Measurements from ENCODE around the gene BAIAP3.

The BAIAP3 gene

DNA sequence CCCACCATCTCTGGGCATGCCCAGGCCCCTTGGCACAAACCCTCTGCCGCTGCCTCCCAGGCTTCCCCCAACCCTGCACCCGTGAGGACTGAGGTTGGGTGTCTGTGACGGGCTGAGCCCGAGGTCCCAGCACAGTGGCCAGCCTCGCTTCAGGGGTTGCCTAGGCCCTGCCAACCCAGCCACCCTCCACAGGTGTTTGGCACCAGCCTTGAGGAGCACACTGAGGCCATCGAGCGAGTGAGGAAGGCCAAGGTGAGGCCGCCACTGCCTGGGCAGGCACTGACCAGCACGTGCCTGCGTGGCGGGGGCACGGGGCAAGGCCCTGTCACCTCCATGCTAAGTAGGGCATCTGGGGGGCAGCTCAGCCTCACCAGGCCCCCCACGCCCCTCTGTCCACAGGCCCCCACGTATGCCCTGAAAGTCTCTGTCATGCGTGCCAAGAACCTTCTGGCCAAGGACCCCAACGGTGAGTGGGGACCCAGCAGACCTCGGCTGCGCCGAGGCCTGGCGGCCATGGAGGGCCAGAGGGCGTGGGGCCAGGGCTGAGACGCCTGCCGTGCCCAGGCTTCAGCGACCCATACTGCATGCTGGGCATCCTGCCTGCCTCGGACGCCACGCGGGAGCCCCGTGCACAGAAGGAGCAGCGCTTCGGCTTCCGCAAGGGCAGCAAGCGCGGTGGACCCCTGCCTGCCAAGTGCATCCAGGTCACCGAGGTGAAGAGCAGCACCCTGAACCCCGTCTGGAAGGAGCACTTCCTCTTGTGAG is 7.5 kb downstream of the BAIAP3 start:
- TF ChIP-seq, protein P1, sequence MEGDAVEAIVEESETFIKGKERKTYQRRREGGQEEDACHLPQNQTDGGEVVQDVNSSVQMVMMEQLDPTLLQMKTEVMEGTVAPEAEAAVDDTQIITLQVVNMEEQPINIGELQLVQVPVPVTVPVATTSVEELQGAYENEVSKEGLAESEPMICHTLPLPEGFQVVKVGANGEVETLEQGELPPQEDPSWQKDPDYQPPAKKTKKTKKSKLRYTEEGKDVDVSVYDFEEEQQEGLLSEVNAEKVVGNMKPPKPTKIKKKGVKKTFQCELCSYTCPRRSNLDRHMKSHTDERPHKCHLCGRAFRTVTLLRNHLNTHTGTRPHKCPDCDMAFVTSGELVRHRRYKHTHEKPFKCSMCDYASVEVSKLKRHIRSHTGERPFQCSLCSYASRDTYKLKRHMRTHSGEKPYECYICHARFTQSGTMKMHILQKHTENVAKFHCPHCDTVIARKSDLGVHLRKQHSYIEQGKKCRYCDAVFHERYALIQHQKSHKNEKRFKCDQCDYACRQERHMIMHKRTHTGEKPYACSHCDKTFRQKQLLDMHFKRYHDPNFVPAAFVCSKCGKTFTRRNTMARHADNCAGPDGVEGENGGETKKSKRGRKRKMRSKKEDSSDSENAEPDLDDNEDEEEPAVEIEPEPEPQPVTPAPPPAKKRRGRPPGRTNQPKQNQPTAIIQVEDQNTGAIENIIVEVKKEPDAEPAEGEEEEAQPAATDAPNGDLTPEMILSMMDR (IDR thresholded peaks at IDR 0.05; ENCODE audit: low read depth, low read length, missing control alignments), result no peak
- no peak overlapping the region for H3K4me3 ChIP-seq (replicated peaks; ENCODE audit: low read depth, low read length)
- no peak for DNase-seq (ENCODE audit: extremely low read depth, low read depth)

DNA sequence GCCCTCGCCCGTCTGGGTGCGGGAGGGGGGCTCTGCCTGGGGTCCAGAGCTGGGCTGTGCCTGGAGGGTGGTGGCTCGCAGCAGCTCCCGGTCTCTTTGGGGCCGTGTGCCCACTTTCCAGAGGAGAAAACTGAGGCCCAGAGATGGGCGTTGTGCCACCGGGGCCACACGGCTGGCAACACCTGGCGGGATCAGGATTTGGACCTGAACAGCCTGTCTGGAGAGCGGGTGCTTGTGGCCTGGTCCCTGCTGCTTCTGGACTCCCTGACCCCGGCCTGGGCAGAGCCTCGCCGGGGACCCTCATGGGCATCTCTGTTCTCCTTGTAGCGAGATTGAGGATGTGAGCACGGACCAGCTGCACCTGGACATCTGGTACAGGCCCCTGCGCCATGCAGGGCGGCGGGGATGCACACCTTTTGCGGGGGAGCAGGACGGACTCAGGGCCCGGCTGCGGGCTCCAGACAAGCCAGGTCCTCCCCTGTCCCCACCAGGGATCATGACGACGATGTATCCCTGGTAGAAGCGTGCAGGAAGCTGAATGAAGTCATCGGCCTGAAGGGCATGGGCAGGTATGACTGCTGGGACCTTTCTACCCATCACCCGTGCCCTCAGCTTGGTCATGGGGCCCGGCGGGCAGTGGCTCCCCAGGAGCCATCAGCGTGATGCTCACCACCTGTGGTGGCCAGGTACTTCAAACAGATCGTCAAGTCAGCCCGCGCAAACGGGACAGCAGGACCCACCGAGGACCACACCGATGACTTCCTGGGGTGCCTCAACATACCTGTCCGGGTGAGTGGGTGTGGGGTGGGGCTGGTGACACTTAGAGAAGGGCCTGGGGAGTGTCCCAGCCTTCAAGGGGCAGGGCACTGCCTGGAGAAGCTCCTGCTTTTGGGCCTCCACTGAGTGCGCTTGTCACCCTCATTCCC is 8.3 kb downstream of the BAIAP3 start:
- no peak for DNase-seq (ENCODE audit: extremely low read depth, low read depth)
- no peak overlapping the region for H3K4me3 ChIP-seq (replicated peaks; ENCODE audit: low read depth, low read length)
- TF ChIP-seq, protein P1 (IDR thresholded peaks at IDR 0.05; ENCODE audit: low read depth, low read length, missing control alignments), result no peak

DNA sequence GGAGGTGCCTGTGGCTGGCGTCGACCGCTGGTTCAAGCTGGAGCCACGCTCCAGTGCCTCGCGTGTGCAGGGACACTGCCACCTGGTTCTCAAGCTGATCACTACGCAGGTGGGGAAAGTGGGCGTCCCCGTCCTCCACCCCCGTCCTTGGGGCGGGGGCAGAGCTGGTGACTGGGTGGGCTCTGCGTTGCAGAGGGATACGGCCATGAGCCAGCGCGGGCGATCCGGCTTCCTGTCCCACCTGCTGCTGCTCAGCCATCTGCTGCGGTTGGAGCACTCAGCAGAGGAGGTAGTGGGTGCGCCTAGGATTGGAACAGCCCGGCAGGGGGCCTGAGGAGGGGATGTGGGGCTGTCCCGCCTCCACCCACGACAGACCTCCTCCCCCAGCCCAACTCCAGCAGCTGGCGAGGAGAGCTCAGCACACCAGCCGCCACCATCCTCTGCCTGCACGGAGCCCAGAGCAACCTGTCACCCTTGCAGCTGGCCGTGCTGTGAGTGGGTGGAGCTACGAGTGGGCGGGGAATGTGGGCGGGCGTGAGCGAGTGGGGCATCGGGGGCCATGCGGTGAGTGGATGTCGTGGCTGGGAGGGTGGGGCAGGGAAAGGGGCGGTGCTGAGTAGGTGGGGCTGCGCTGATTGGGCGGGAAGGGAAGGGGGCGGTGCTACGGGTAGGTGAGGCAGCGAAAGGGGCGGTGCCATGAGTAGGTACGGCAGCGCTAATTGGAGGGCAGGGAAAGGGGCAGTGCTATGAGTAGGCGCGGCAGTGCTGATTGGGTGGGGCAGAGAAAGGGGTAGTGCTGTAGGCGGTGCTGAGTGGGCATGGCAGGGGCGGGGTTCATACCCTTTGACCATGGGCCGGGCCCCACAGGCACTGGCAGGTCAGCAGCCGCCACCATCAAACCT is 9.3 kb downstream of the BAIAP3 start:
- TF ChIP-seq, protein P1 (IDR thresholded peaks at IDR 0.05; ENCODE audit: low read depth, low read length, missing control alignments), result no peak
- DNase-seq (ENCODE audit: extremely low read depth, low read depth), result peak; percentile 75
- H3K4me3 ChIP-seq (replicated peaks; ENCODE audit: low read depth, low read length), result no peak overlapping the region

- TF ChIP-seq, protein P1 (IDR thresholded peaks at IDR 0.05; ENCODE audit: low read depth, low read length, missing control alignments), result no peak
- no peak overlapping the region for H3K4me3 ChIP-seq (replicated peaks; ENCODE audit: low read depth, low read length)
- DNase-seq (ENCODE audit: extremely low read depth, low read depth), result no peak
These were observed 10.2 kb downstream of the BAIAP3 start for GRCh38 chr16:1343428-1344242.

GRCh38 chr16:1344499-1344898 is 11.1 kb downstream of the BAIAP3 start:
- DNase-seq (ENCODE audit: extremely low read depth, low read depth), result no peak
- TF ChIP-seq, protein P1 (IDR thresholded peaks at IDR 0.05; ENCODE audit: low read depth, low read length, missing control alignments), result no peak
- H3K4me3 ChIP-seq (replicated peaks; ENCODE audit: low read depth, low read length), result no peak overlapping the region

Data from HFF-Myc (cell line).